GM12801 (cell line): ENCODE results near the gene HOXD9.

ENCODE experiments used
- TF ChIP-seq, protein P1 (sequence below): IDR thresholded peaks from one replicate; pipeline ENCODE4 v1.5.1; 2011; ENCODE audit warnings: control low read depth; ENCODE audit not compliant: insufficient read length; ENCODE audit errors: extremely low read depth

The HOXD9 gene

DNA sequence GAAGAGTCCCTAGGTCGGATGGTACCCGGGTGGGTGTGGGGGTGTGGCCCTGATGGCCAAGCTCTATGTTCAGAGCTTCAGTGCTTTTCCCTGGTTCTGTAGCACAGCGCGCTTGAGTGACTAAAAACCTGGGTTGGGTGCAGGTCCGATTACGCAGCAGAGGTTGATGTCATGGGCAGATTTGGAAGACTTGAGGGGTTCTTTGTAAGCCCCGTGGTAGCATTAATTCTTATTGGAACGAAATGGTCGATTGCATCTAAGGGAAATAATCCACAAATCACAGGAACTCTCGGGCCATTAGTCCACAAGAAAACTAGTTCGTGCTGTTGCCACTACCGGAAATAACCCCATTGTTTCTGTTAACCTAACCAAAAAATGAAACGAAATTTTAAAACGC is 16.0 kb downstream of the HOXD9 start:
- TF ChIP-seq, protein P1, sequence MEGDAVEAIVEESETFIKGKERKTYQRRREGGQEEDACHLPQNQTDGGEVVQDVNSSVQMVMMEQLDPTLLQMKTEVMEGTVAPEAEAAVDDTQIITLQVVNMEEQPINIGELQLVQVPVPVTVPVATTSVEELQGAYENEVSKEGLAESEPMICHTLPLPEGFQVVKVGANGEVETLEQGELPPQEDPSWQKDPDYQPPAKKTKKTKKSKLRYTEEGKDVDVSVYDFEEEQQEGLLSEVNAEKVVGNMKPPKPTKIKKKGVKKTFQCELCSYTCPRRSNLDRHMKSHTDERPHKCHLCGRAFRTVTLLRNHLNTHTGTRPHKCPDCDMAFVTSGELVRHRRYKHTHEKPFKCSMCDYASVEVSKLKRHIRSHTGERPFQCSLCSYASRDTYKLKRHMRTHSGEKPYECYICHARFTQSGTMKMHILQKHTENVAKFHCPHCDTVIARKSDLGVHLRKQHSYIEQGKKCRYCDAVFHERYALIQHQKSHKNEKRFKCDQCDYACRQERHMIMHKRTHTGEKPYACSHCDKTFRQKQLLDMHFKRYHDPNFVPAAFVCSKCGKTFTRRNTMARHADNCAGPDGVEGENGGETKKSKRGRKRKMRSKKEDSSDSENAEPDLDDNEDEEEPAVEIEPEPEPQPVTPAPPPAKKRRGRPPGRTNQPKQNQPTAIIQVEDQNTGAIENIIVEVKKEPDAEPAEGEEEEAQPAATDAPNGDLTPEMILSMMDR = no peak

DNA sequence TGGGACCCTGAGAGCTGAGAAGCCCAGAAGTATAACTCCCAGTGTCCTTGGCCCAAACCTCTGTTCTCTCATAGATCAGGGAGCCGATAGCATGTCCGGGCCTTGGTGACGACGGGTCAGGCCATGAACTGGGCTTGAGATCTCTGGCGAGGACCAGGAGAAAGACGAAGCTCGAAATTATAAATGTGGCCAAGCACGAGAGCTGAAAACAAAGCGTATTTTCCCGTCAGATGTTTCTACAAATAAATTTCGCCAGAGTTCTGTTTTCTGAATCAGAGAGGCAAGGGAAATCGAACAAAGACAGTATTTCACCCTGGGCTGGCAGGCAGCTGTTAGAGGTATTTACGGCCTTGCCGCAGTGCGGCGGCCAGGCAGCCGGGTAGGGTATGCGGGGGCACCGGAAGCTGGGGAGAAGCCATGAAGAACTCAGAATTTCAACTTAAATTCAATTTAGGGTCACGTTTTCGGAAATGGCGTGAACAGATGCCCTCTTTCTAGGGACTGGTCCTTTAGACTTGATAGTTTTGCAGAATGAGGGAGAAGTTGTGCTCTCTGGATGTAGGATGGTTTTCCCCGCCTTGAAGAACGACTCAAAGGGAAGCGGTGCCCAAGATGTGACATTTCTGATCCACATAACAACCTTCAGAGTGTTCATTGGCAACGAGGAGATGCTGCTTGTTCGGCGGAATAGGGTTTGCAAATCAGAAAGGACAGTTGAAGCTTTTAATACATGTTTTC is 16.6 kb downstream of the HOXD9 start:
- TF ChIP-seq, protein P1 = no peak

DNA sequence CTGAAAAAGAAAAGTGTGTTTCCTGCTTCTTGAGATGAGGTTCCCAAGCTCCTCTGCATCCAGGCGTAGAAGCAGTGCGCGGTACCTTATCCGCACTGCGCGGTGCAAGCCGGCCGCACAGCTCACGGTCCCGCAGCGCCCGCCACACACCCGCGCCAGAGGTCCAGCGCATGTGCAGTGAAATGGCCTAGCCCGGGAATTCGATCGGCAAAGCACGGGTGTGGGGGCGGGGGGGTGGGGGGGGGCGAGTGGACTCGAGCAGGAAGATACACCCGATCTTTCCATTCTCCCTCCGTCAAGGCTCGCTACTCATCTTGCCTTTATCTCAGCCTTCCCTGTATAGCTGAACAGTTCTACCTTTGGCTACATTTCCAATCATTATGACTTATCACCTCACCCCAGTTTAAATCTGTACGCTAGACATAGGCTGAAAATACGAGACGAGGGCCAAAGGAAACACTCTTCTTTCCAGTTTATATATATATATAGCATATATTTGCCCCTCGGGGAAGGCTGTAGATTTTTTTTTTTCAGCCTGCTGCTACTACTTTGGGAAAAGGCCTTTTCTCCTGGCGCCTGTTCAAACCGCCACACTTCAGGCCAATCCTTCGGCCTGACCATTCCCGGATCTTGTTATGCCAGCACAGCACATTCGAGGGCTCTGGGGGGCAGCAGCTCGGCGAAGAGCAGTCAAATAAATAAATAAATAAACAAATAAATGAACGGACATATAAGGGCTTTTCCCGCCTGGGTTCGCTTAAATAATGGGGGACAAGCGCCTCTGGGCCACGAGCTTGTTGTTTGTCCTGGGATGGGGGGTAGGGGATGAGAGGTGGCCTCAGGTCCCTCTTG is 17.4 kb downstream of the HOXD9 start:
- TF ChIP-seq, protein P1 = no peak

DNA sequence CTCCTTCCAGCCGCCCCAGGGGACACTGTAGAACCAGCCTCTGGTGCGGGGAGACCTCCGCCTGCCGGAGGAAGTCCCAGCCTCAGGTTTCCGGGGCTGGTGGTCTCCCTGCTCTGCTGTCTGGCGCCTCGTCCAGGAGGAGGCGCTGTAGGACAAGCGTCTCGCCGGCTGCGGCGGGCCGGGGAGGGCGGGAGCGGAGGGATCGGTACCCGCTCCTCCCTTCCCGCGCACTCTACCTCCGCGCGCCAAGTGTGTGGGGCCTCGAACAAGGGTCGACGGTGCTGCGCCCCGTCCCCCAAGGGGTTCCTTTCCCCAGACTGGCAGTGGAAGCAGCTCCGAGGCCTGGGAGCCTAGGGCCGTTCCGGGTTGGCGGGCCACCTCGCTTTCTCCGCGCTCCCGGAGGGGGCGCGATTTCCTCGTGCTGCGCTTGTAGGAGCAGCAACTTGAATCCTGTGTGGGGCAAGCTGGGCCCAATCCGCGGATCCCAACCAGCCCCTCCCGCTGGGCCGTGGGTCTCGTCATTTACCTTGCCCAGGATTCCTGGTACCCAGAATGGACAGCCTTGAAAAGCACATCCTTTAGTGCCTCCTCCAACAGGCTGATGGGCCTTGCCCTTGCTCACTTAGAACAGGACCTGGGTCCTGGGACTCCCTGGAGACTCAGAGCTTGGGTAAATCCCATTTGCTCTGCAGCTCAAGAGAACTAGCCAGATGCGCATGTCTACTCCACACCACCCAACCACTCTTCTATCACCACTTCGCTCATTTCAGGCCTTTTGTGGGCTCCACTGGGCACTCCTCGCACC is 18.2 kb downstream of the HOXD9 start:
- TF ChIP-seq, protein P1 = no peak

DNA sequence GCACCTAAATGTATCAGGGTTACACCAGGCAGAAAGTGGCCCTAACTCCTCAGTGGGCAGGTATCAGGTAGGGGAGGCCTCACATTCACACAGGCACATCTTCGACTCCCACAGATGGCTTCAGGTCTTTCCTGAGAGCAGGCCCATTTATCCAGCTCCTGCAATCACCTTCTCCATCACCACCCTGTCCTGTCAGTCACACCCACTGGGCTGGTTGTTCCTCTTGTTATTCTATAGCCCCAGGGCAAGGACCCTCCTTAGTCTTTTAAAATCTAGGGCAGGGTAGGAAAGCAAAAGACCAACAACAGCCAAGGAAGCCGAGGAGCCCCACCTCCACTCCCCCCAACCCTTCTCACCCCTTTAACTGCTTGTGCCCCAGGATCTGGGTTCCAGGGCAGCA is 19.8 kb downstream of the HOXD9 start:
- TF ChIP-seq, protein P1 = no peak

DNA sequence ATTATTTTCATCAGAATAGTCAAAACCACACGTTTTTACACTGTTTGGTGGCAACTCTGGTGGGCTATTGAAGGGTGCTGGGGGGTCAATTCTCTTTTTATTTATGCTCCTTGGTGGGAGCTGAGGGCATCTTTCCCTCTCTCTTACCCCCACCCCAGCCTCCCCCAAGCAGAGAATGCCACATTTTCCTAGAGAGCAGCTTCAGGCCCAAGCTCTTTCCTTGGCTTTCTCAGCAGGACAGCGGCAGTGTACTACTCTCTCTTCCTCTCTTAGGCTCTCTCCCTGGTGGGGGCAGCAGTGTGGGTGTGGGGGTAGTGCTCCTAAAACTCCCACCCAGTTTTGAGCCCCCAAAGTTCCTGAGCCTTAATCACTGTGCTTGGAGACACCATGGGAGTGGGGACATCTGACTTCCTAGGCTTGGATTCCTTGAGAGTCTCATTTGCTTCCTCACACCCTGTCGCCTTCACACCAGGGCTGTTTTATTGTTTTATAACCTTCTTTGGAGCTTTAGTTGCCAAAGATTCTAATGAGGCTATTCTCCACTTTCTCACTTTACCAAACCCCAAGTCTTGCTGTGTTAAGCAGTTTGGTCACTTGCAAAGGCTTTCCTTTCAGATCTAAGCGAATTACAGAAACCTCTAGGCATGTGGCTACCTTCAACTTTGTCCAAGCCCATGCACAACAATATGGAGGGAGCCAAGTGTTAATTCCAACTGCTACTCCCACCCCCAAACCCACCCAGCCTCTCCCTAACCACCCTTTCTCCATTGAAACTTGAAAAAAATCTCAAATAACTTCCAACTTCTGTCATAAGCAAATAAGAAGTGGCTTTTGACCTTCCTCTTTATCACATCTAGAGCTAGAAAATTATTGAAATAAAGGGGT is 22.8 kb downstream of the HOXD9 start:
- TF ChIP-seq, protein P1 = no peak
